ENCODE measurements around the gene CYP26C1. TPM values are rescaled to one million over a fixed set of nuclear protein-coding genes. Genes with fewer than 3 reads are reported as not detected.

Gene CYP26C1
- total RNA-seq, 1 experiment from 2014 or later, result 0.09 TPM

GRCh38 chr10:93081318-93081717, 20.7 kb downstream of the CYP26C1 start:
- intact Hi-C loops (cut with micrococcal nuclease; ENCODE audit: unreplicated experiment), result no loop called here
- POLR2A ChIA-PET, result interaction anchor here (0.6 kb wide), 1 partner anchor 27 kb away, joined by 6 read pairs; no protein-coding TSS in a partner anchor
- H3K27ac Mint-ChIP-seq (ENCODE audit: unreplicated experiment), result peak overlapping the region; percentile 21

GRCh38 chr10:93081834-93082233, 21.2 kb downstream of the CYP26C1 start:
- Mint-ChIP-seq H3K27me3 (ENCODE audit: insufficient read depth, unreplicated experiment) (no peaks in the 10 kb centered on the region), H3K27ac (ENCODE audit: unreplicated experiment) (peak overlapping the region; percentile 21), H3K4me1 (ENCODE audit: low read depth, unreplicated experiment) (peaks cover 25% of the 10 kb centered on the region), H3K36me3 (ENCODE audit: insufficient read depth, unreplicated experiment) (peaks cover 10% of the 10 kb centered on the region), H3K9me3 (ENCODE audit: unreplicated experiment) (no peaks in the 10 kb centered on the region), H3K4me3 (ENCODE audit: unreplicated experiment) (no peak overlapping the region)
- ChIA-PET POLR2A (interaction anchor here (0.6 kb wide), 1 partner anchor 28 kb away, joined by 6 read pairs; no protein-coding TSS in a partner anchor), CTCF (no interaction called here)
- H3K4me3 ChIP-seq (ENCODE audit: low read depth, low read length), result no peak overlapping the region
- BruUV-seq (replicated peaks), result no TSS peak
- DNase-seq, result no peak
- intact Hi-C loops (cut with micrococcal nuclease; ENCODE audit: unreplicated experiment), result no loop called here
- H3K36me3 ChIP-seq (ENCODE audit: control insufficient read depth, insufficient read depth, low read length), result no peaks in the 10 kb centered on the region
- TF ChIP-seq, protein P1, sequence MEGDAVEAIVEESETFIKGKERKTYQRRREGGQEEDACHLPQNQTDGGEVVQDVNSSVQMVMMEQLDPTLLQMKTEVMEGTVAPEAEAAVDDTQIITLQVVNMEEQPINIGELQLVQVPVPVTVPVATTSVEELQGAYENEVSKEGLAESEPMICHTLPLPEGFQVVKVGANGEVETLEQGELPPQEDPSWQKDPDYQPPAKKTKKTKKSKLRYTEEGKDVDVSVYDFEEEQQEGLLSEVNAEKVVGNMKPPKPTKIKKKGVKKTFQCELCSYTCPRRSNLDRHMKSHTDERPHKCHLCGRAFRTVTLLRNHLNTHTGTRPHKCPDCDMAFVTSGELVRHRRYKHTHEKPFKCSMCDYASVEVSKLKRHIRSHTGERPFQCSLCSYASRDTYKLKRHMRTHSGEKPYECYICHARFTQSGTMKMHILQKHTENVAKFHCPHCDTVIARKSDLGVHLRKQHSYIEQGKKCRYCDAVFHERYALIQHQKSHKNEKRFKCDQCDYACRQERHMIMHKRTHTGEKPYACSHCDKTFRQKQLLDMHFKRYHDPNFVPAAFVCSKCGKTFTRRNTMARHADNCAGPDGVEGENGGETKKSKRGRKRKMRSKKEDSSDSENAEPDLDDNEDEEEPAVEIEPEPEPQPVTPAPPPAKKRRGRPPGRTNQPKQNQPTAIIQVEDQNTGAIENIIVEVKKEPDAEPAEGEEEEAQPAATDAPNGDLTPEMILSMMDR (IDR thresholded peaks at IDR 0.05; ENCODE audit: insufficient read depth in 1 of 2, low read depth in 1 of 2, low read length in 1 of 2, severe bottlenecking in 1 of 2, unreplicated experiment in 1 of 2), result no peak
- peaks cover 21% of the 10 kb centered on the region for H3K4me1 ChIP-seq
- H3K9me3 ChIP-seq, result no peaks in the 10 kb centered on the region
- no peaks in the 10 kb centered on the region for H3K27me3 ChIP-seq (replicated peaks; ENCODE audit: control insufficient read depth, insufficient read depth, low read length)

More at GRCh38 chr10:93081318-93081717, 20.7 kb downstream of the CYP26C1 start:
- BruUV-seq (replicated peaks), result no TSS peak
- no peak for DNase-seq
- Mint-ChIP-seq H3K4me1 (ENCODE audit: low read depth, unreplicated experiment) (peaks cover 25% of the 10 kb centered on the region), H3K27me3 (ENCODE audit: insufficient read depth, unreplicated experiment) (no peaks in the 10 kb centered on the region), H3K9me3 (ENCODE audit: unreplicated experiment) (no peaks in the 10 kb centered on the region), H3K36me3 (ENCODE audit: insufficient read depth, unreplicated experiment) (peaks cover 10% of the 10 kb centered on the region), H3K4me3 (ENCODE audit: unreplicated experiment) (no peak overlapping the region)
- TF ChIP-seq, protein P1 (IDR thresholded peaks at IDR 0.05; ENCODE audit: insufficient read depth in 1 of 2, low read depth in 1 of 2, low read length in 1 of 2, severe bottlenecking in 1 of 2, unreplicated experiment in 1 of 2), result no peak
- Histone ChIP-seq H3K4me1 (peaks cover 26% of the 10 kb centered on the region), H3K4me3 (ENCODE audit: low read depth, low read length) (no peak overlapping the region), H3K9me3 (no peaks in the 10 kb centered on the region), H3K27me3 (replicated peaks; ENCODE audit: control insufficient read depth, insufficient read depth, low read length) (no peaks in the 10 kb centered on the region), H3K36me3 (ENCODE audit: control insufficient read depth, insufficient read depth, low read length) (no peaks in the 10 kb centered on the region)
- CTCF ChIA-PET, result no interaction called here

DNA sequence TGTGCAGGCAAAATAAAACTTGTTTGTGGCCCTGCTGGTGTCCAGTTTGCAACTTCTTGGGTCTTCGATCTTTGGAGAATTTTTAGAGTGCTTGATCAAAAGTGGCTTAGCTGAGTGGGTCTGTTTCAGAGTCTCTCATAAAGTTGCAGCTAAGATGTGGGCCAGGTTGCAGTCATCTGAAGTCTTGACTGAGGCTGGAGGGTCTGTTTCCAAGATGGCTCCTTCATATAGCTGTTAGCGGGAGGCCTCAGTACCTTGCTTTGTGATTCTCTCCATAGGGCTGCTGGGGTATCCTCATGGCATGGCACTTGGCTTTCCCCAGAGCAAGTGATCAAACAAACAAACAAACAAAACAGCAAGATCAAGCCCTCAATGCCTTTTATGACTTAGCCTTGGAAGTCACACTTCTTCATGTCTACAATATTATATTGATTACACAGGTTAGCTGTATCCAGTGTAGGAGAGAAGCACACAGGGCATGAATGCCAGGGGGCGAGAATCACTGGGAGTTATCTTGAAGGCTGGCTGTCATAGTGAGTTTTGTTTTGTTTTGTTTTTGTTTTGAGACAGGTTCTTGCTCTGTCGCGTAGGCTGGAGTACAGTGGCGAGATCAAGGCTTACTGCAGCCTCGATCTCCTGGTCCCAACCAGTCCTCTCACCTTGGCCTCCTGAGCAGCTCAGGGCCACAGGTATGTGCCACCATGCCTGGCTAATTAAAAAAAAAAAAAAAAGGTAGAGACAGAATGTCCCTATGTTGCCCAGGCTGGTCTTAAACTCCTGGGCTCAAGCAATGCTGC, 23.3 kb downstream of the CYP26C1 start:
- Histone ChIP-seq H3K27me3 (replicated peaks; ENCODE audit: control insufficient read depth, insufficient read depth, low read length) (no peaks in the 10 kb centered on the region), H3K36me3 (ENCODE audit: control insufficient read depth, insufficient read depth, low read length) (no peaks in the 10 kb centered on the region), H3K4me3 (ENCODE audit: low read depth, low read length) (no peak overlapping the region), H3K4me1 (peaks cover 5% of the 10 kb centered on the region), H3K9me3 (no peaks in the 10 kb centered on the region)
- no peak overlapping the region for H3K4me3 Mint-ChIP-seq (ENCODE audit: unreplicated experiment)
- BruUV-seq (replicated peaks), result no TSS peak
- ChIA-PET POLR2A (no interaction called here), CTCF (no interaction called here)
- H3K27ac Mint-ChIP-seq (ENCODE audit: unreplicated experiment), result no peak overlapping the region
- peaks cover 10% of the 10 kb centered on the region for H3K36me3 Mint-ChIP-seq (ENCODE audit: insufficient read depth, unreplicated experiment)
- intact Hi-C loops (cut with micrococcal nuclease; ENCODE audit: unreplicated experiment), result no loop called here
- no peak for DNase-seq
- TF ChIP-seq, protein P1 (IDR thresholded peaks at IDR 0.05; ENCODE audit: insufficient read depth in 1 of 2, low read depth in 1 of 2, low read length in 1 of 2, severe bottlenecking in 1 of 2, unreplicated experiment in 1 of 2), result no peak
- no peaks in the 10 kb centered on the region for H3K9me3 Mint-ChIP-seq (ENCODE audit: unreplicated experiment)
- peaks cover 18% of the 10 kb centered on the region for H3K4me1 Mint-ChIP-seq (ENCODE audit: low read depth, unreplicated experiment)
- H3K27me3 Mint-ChIP-seq (ENCODE audit: insufficient read depth, unreplicated experiment), result no peaks in the 10 kb centered on the region

All from Caco-2 (cell line).